ENCODE measurements around the gene IQSEC1.

Gene IQSEC1

DNA sequence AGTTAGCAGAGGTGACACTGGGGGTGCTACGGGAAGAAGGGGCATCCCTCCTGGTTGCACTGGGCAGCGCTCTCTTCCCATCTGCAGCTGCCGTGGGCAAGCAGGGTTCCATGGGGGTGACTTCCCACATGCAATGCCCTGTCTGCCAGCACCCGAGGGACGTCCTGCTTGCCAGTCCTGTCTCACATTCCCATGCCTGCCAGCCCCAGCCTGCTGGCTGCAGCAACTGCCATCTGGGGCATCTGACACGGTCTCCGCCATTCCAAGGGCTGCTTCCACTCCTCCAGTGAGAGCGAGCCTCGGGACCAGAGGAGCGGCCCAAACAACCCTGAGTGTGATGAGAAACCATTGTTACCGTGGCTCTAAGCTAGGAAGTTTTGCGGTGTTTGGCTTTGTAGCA lies 186.5 kb downstream of the IQSEC1 start:
- TF ChIP-seq, protein P1, sequence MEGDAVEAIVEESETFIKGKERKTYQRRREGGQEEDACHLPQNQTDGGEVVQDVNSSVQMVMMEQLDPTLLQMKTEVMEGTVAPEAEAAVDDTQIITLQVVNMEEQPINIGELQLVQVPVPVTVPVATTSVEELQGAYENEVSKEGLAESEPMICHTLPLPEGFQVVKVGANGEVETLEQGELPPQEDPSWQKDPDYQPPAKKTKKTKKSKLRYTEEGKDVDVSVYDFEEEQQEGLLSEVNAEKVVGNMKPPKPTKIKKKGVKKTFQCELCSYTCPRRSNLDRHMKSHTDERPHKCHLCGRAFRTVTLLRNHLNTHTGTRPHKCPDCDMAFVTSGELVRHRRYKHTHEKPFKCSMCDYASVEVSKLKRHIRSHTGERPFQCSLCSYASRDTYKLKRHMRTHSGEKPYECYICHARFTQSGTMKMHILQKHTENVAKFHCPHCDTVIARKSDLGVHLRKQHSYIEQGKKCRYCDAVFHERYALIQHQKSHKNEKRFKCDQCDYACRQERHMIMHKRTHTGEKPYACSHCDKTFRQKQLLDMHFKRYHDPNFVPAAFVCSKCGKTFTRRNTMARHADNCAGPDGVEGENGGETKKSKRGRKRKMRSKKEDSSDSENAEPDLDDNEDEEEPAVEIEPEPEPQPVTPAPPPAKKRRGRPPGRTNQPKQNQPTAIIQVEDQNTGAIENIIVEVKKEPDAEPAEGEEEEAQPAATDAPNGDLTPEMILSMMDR (IDR thresholded peaks at IDR 0.05) = no peak

DNA sequence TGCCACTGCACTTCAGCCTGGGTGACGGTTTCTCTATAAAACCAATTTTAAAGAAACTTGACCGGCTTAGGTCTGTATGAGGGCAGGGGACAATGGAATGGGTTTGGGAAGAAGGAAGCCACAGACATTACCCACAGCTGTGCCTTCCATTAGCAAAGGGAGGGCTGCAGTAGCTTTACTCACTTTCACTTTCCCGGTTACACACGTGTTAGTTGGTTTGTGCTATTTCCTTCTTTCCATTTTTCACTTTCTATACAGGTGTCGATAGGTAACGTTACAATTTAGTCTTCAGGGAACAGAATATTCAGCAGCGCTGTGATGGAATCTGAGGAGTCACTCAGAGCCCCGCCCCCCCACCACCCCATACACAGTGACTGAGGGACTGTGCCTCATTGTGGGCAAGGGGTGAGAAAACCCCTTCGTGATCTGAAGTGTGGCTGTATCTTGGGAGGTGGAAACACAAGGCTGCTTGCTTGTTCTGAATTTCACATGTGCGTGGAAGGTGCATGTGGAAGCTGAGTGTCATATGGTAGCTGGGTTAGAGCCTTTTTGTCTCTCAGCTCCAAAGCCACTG lies 187.0 kb downstream of the IQSEC1 start:
- TF ChIP-seq, protein P1 (IDR thresholded peaks at IDR 0.05) = no peak

DNA sequence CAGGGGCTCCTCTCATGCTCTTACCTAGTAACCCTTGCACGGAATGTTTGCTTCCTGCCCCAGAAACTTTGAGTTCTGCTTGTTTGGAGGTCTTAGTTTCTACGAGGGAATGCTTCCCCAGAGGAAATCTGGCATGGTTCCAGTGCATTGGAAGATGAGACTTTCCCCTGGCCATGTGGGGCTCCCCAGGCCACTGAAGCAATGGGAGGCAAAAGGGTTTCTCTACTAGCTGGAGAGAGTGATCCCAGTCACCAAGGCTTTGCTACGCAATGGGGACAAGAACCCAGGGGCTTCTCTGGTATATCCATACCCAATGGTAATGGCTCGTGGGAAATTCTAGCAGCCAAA lies 187.7 kb downstream of the IQSEC1 start:
- TF ChIP-seq, protein P1 (IDR thresholded peaks at IDR 0.05) = no peak

DNA sequence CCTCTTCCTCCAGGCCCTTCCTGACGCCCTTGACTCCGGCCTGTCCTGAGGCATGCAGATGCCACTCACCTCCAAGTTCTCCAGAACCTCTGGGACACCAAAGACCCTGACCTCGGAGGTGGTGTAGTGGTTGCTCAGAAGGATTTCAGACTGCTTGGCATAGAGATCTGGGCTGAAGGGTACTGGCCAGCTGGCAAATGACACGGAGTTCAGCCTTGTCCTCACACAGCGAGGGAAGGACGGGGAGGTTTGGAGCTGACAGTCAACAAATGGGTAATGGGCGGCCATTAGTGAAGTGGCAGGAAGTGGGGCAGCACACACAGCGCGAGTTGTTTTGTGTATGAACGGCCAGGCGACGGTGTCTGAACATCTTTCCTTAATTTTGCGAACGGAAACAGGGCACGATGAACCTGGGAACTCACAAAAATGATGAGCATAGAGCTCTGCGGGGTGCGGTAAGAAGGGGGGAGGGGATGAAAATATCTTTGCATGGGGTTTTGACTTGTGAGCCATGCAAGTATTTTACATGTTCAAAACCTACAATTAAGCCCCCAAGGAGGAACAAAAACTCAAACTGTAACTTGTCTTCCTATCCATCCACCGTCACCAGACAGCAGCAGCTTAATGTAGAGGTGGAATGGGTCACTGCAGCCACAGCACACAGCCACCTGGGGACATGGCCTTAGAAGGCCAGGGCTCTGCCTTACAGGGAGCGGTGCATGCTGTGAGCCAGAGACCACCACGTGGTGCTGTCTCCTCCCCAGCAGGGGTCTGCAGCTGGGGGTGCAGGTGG lies 188.2 kb downstream of the IQSEC1 start:
- TF ChIP-seq, protein P1 (IDR thresholded peaks at IDR 0.05) = no peak

DNA sequence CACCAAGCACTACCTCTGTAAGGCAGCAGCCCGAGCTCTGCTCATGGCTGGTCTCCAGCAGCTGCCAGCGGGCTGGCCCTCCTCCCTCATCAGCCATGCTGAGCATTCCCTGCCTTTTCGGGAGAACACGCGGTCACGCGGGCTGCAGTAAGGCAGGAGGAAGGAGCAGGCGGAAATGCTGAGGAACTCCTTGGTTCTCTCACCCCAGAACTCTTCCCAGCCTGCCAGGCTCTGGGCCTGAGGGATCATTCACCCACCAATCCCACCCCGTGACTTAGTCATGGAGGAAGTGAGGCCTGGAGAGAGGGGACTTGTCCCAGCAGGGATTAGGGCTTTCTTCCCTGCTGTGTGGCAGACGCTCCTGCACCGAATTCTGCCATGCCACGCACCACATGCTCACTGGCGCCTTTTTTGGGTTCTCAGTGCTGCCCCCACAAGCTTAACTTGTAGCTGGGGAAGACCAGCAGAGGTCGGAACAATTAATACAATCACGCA lies 189.0 kb downstream of the IQSEC1 start:
- TF ChIP-seq, protein P1 (IDR thresholded peaks at IDR 0.05) = no peak

DNA sequence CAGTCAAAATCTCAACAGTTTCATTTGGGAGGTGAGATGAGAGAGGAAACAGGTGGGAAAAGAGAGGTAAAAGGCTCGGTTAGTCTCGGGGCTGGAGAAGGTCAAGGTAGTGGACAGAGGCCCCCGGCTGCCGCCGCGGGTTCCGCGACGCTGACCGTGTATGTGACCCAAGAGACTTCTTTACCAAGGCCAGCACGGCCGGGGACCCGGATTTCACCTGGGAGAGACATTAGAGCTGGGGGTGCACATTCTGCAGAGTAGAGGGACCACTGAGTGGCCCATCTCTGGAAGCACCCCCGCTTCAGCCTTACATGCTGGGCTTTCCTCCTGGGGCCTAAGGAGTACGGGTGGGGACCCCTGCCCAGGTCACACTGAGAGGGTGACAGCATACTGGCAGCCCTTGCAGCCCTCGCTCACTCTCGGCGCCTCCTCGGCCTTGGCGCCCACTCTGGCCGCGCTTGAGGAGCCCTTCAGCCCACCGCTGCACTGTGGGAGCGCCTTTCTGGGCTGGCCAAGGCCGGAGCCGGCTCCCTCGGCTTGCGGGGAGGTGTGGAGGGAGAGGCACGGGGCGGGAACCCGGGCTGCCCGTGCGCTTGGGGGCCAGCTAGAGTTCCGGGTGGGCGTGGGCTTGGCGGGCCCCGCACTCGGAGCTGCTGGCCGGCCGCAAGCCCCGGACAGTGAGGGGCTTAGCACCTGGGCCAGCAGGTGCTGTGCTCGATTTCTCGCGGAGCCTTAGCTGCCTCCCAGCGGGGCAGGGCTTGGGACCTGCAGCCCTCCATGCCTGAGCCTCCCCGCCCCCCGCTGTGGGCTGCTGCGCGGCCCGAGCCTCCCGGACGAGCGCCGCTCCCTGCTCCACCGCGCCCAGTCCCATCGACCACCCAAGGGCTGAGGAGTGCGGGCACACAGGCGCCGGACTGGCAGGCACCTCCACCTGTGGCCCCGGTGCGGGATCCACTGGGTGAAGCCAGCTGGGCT lies 190.6 kb downstream of the IQSEC1 start:
- TF ChIP-seq, protein P1 (IDR thresholded peaks at IDR 0.05) = no peak

DNA sequence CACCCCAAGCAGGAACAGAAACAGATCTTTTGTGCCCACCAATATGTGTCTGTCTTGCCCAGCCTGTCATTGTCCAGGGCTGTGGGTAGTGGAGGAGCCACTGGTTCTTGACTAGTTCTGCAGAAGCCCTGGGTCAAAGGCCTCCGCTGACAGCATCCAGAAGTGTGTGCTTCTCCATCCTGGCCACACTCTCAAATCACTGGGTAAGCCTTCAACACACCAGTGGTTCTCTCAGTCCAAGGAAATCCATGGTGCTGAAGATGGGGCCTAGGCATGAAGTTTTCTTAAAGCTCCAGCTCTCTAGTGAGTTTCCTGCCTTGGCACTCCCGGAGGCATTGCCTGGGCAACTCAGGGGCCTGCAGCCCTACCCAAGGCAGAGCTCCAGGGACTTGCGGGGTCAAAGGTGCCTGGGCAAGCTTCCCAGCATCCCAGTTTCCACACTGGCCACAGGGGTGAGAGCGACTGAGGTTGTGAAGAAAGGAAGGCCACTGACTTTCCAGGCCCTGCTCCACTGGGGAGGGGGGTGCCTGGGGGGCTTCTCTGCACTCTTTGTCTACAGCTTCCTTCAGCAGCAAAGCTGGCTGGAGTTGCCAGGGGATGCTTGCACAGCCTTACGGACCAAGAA lies 193.9 kb downstream of the IQSEC1 start:
- TF ChIP-seq, protein P1 (IDR thresholded peaks at IDR 0.05) = no peak
